Measurements from ENCODE around the gene SGSM1.

The SGSM1 gene

DNA sequence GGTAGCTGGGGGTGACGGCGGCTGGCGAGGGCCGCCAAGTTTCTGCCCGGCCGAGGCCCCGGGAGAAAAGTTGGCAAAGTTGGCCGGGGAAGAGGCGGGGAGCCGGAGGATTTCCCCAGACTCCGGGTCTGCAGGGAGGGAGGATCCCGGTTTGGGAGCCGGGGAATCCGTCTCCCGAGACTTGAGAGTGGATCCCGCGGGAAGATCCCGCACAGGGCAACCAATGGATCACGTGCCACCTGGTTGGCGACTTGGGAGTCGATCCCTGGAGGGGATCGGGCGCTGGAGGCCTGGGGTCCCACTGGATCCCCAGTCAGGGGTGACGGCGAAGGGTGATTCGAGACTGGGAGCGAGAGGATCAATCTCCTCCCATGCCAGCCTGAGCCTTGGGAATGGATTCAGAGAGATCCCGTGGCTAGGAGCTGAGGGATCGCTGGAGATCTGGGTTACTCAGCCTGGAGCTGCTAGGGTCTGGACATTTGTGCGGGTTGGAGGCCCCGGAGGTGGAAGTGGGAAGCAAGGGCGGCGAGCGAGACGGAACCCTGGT, 146.9 kb downstream of the SGSM1 start:
- no peak for DNase-seq

DNA sequence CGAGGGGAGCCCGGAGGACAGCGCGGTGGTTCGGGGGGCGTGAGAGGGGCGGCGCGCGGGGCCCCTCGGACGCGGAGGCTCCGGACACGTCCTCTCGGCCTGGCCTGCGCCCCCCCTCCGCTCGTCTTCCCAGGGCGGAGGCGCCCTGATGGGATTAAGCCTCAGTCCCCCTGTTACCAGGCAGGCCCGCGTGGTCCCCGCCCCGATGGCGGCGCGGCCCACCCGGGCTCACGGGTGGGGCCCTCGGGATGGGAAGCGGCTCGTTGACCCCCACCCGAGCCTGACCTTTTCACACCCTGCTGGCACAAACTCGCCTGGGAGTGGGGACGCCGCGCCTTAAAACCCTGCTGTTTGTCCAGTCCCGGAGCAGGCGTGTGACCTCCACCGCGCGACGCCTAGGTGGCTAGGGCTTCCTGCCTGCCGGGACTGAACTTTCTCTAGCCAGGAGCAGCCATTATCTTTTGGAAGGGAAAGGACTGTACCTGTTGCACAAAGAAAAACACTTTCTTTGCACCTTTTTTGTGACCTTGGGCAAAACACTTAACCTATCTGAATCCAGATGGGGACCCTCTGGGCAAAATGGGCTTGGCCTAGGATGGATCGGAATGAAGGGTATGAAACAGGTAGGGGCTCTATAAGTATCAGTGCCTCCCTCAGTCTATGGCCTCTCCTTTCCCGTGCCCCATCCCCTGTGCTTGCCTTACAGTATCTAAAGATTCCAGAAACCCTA, 147.5 kb downstream of the SGSM1 start:
- no peak for DNase-seq

DNA sequence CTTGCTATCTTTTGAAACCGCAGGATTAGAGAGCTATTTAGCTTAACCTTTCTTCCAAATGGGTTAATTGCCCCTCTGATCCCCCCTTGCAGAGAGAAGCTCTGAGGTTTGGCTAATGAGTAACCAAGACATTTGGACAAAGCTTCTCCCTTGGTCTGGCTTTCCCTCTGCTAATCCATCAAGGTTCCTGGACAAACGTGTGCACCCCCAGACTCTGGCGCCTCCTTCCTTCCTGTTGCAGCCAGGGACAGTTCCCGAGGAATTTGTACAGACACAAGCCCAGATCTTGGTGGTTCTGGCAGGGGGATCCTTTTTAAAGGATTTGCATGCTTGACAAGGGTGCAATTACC, 148.1 kb downstream of the SGSM1 start:
- no peak for DNase-seq

DNA sequence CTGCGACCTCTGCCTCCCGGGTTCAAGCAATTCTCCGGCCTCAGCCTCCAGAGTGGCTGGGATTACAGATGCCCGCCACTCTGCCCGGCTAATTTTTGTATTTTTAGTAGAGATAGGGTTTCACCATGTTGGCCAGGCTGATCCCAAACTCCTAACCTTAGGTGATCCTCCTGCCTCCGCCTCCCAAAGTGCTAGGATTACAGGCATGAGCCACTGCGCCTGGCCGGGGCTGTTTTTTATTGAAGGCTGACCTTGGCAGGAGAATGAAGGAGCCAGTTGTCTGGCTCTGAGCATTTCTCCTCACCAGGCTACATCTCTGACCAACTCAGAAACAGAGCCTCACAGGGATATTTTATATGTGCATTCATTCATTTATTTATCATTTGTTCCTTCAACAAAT, 148.8 kb downstream of the SGSM1 start:
- DNase-seq: no peak

DNA sequence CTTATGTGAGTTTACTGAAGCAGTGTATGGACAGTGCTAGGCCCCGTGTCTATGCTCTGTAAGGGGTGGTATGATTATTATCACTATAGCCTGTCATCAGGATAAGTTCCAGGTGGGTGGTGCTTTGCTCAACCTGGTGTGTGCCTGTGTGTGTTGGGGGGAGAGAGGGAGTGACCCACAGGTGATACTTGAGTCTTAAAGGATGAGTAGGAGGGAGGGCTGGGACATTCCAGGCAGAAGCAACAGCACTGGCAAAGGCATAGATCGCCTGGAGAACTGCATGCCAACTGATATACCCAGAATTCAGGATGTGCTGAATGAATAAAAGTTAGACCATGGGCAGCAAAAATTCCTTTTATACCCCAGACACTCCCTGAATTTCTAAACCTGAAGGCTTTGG, 151.0 kb downstream of the SGSM1 start:
- DNase-seq: no peak

DNA sequence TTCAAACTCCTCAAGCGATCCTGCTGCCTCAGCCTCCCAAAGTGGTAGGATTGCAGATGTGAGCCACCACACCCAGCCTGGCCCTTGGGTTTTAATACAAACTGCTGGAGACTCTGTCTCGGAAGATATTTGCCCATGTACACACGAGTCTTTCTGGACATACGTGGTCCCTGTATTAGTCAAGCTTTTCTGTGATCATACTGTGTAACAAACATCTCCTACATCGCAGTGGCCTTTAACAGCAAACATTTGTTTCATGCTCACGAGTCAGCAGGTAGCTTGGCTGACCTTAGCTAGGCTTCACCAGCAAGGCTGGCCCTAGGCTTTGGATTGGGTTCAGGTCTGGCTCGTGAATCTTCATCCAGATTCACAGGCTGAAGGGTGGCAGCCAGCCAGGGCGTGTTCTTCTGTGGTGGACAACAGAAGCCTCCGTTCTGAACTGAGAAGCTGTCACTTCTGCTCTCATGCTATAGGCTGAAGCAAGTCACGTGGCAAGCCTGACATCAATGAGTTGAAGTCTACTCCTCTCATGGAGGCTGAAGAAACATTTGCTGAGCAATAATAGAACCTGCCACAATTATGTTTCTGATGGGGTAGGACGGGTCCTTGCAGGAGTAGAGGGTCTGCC, 155.3 kb downstream of the SGSM1 start:
- no peak for DNase-seq

DNA sequence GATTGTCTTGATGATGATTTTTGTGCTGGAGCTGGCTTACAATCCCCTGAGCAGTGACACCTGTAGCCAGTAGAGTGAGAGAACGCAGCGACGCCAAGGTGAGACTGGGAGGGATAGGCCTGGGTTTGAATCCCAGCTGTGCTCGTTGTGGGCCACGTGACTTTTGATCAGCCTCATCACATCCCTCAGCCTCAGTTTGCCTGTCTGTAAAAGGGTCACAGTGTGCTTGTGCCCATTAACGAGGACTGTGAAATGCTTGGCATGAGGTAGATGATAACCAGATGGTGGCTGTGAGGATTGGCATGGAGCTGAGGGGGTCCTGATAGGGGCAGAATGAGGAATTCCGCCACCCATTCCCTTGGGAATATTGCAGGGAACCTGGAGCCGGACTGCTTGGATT, 156.1 kb downstream of the SGSM1 start:
- DNase-seq: no peak

DNA sequence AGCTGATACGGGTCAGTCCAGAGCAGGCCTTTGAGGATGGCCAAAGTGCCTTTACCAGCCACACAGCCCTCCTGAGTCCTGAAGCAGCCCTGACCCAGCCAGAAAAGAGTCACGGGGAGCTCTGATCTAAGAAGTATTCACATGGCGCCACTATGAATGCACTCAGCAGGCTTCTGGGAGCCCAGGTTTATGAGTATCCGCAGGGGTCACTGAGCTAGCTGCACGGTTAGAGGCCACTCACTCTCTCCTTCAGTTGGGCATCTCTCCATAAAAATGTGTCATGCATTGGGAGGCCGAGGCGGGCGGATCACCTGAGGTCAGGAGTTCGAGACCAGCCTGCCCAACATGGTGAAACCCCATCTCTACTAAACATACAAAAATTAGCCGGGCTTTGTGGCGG, 156.8 kb downstream of the SGSM1 start:
- DNase-seq: no peak

DNA sequence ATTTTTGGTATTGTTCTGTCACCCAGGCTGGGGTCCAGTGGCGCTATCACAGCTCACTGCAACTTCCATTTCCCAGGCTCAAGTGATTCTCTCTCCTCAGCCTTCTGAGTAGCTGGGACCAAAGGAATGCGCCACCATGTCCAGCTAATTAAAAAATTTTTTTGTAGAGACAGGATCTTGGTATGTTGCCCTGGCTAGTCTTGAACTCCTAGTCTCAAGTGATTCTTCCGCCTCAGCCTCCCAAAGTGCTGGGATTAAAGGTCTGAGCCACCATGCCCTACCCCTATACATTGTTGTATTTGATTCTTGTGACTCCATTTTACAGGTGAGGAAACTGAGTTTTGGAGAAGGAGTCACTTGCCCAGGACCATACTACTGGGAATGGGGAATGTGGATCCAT, 158.4 kb downstream of the SGSM1 start:
- no peak for DNase-seq

DNA sequence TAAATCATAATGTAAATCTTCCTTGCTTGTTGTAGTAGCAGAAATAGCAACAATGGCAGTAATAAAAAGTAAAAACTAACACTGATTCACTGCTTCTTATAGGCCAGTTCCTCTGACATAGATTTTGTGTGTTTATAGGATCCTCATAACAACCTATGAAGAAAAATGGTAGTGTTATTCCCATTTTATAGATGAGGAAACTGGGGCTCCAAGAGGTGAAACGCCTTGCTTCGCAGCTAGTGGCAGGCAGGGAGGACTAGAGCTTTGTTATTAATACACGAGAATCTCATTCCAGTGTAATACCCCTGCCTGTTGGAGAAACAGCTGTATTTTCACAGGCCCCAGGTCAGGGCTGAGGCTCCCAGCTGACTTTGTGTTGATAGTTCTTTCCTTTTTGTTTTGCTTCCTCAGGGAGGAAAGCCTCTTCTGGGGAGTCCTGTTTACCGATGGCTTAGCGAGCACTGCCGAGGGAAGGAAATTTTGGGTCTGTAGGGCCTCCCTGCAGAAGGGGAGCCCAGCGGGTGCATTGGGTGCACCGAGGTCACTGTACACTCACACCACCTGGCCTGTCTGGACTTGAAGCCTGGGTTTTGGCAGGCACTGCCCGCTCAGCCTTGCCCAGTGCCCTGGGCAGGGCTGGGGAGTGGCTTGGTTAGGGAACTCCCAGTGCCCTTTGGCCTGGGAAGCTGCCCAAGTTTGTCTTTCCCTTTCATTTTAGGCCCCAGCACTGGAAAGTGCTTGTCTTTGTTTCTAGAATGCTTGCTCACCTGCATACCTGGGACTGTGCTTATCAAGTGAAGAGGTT, 160.0 kb downstream of the SGSM1 start:
- DNase-seq: no peak

DNA sequence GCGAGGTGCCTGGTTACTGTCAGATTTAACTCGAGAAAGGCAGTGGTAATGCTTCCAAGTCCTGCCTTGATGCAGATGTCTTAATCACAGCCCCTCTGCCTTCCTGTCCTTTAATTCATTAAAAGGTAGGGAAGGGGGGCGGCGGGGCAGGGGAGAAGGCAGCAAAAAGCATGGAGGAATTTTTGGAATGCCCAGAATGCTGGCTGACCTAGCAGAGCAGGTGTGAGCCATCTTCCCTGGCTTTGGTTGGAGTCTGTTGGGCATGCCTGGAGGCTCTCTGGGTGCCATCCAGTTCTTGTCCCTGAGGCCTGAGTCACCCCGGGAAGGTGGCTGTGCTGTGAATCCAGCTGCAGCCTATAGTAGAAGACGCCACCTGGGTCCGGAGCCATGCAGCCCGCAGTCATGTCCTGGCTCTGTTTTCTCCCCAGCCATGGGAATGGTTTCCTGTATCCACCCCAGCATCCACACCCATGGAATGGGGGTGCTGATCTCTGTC, 162.1 kb downstream of the SGSM1 start:
- DNase-seq: no peak

DNA sequence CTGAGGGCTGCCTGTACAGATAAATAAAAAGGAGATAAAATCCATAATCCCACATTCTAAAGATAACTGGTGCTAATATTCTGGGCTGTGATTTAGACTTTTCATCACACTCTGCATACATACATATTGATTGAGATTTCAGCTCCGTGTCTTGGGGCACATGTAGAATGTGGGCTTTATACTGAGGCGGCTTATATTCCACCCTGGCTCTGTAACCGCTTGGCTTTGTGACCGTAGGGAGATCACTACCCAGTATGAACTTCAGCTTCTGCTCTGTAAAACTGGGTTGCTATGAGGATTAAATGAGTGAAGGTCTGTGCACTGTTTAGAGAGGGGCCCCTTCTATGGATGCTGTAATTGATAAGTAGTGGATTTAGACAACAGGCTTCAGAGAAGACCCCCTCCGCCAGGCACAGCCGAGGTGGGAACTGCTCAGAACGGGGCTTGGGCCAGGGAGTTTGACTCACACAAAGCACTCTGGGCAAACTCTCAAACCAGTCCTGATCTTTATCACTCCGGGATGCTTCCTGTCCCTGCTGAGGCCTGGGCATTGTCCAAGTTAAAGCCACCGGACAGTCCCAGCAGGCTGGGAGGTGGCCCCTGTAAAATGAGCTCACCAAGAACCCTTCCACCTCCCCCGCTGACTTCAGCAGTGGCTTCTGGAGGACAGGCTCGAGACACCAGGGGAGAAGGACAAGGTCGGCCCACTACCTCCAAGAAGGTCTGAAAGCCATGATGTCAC, 163.7 kb downstream of the SGSM1 start:
- no peak for DNase-seq

DNA sequence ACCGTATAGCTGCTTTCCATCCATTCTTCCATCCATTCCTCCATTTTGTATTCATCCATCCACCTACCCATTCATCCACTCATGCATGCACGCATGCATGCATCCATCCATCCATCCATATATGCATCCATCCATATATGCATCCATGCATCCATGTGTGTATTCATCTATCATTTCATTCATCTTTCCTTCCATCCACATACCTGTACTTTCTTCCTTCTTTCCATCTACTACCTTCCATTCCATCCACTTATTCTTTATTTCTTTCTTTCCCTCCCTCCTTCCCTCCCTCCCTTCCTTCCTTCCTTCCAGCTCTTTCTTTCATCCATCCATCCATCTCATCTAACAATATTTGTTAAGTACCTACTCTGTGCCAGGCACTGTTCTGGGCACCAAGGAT, 166.4 kb downstream of the SGSM1 start:
- no peak for DNase-seq

DNA sequence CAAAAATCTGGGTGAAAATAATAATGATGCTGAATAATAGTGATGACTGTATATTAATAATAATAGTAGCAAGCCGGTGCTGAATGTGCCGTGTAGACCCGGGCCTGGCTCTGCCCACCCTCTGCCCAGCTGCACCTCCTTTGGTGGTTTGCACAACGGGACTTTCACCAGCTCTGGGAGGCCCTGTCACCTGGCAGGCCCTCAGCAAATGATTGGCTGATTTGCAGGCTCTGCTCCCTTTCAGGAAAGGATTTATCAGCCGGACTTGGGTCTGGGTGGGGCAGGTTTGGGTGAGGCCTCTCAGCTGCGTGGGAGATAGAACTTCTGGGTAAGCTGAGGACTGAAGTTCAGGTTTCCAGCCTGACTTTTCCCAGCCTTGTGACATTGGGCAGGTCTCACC, 167.9 kb downstream of the SGSM1 start:
- DNase-seq: no peak

DNA sequence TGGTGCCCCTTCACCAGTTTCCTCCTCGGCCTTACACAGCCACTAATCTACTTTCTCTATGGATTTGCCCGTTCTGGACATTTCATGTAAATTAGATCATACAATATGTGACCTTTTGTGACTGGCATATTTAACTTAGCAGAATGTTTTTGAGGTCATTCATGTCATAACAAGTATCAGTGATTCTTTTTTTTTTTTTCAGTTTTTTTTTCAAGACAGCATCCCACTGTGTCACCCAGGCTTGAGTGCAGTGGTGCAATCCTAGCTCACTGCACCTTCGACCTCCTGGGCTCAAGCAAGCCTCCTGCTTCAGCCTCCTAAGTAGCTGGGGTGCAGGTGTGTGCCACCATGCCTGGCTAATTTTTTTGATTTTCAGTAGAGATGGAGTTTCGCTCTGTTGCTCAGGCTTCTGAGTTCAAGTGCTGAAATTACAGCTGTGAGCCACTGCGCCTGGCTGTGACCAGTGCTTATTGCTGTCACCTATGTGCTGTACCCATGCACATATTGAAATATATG, 169.2 kb downstream of the SGSM1 start:
- DNase-seq: no peak

DNA sequence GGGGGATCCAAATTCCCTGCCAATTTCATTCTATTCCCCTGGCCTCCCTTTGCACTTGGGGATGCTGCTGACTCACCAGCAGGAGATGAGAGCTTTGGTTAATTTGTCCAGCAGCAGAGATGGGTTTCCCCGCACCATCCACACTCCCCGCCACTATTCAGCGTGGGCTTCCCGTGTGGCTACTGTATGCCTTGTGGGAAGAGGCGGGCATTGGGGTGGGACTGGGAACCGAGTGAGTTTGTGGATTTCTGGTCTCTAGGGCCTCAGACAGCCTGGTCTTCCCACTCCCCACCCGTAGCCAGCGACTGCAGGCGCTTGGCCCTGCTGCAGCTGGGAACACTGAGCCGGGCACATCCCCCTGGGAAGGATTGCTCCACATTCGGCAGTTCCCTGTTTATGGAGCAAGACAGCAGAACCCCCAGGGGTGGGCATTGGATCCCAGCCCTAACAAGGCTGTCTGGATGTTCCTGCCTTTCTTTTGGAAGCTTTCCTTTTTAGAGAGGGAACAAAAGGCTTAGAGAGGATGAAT, 169.9 kb downstream of the SGSM1 start:
- no peak for DNase-seq

DNA sequence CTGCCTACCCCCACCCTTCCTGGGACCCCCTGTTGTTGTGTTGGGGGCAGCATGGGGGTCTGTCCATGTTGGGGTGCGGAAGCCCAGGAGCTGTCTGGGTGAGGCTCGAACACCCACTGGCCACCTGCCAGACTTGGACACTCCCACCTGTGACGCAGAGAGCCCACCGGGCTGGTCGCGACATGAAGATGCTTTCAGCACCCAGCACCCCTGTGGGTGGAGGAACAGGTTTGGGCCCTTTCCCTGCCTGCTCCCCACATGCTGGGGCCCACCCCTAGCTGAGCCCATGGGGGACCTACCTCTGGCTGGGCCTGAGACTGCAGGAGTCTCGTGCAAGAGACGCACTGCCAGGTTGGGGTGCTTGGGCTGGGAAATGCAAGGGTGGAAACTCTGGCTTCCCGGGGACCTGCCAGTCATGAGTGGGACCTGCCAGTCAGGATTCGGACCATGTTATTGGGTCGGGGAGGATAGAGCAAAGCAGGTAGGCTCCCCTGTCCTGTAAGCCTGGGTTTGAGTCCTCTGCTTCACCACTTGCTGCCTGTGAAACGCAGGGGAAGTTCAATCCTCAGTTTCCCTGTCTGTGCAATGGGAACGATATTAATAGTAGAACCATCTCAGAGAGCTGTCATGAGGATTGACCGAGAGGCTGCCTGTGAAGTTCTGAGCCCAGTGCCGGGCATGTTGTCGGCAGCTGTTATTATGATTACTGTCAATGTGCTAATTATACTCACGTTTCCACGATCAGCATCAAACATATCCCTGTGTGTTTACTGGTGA, 170.6 kb downstream of the SGSM1 start:
- no peak for DNase-seq
